ENCODE results near the gene COL13A1.

The COL13A1 gene

GRCh38 chr10:69974551-69975155 lies 172.9 kb downstream of the COL13A1 start:
- in situ Hi-C loops (cut with HindIII; ENCODE audit: low pct_unique_long_range_greater_than_20kb, low sequenced_read_pairs) = no loop called here
- no peak for TF ChIP-seq JUND (IDR thresholded peaks at IDR 0.05; ENCODE audit: low read depth)
- DNase-seq (ENCODE audit: low read depth in 1 of 2, low spot score in 1 of 2) = no peak

- in situ Hi-C loops (cut with HindIII; ENCODE audit: low pct_unique_long_range_greater_than_20kb, low sequenced_read_pairs) = no loop called here
- TF ChIP-seq JUND (IDR thresholded peaks at IDR 0.05; ENCODE audit: low read depth) = no peak
- no peak for DNase-seq (ENCODE audit: low read depth in 1 of 2, low spot score in 1 of 2)
Measured at GRCh38 chr10:69976795-69977546, 175.3 kb downstream of the COL13A1 start.

GRCh38 chr10:69979174-69979573 lies 177.5 kb downstream of the COL13A1 start:
- no peak for TF ChIP-seq JUND (IDR thresholded peaks at IDR 0.05; ENCODE audit: low read depth)
- no peak for DNase-seq (ENCODE audit: low read depth in 1 of 2, low spot score in 1 of 2)
- in situ Hi-C loops (cut with HindIII; ENCODE audit: low pct_unique_long_range_greater_than_20kb, low sequenced_read_pairs) = no loop called here

- in situ Hi-C loops (cut with HindIII; ENCODE audit: low pct_unique_long_range_greater_than_20kb, low sequenced_read_pairs) = no loop called here
- no peak for DNase-seq (ENCODE audit: low read depth in 1 of 2, low spot score in 1 of 2)
Measured at GRCh38 chr10:69980672-69981071, 179.0 kb downstream of the COL13A1 start.

GRCh38 chr10:69988094-69988493 lies 186.4 kb downstream of the COL13A1 start:
- no peak for TF ChIP-seq JUND (IDR thresholded peaks at IDR 0.05; ENCODE audit: low read depth)
- no peak for DNase-seq (ENCODE audit: low read depth in 1 of 2, low spot score in 1 of 2)
- in situ Hi-C loops (cut with HindIII; ENCODE audit: low pct_unique_long_range_greater_than_20kb, low sequenced_read_pairs) = no loop called here

More at GRCh38 chr10:69980672-69981071, 179.0 kb downstream of the COL13A1 start:
- TF ChIP-seq JUND (IDR thresholded peaks at IDR 0.05; ENCODE audit: low read depth) = no peak

GRCh38 chr10:69991151-69991550 lies 189.4 kb downstream of the COL13A1 start:
- no peak for TF ChIP-seq JUND (IDR thresholded peaks at IDR 0.05; ENCODE audit: low read depth)
- in situ Hi-C loops (cut with HindIII; ENCODE audit: low pct_unique_long_range_greater_than_20kb, low sequenced_read_pairs) = no loop called here
- DNase-seq (ENCODE audit: low read depth in 1 of 2, low spot score in 1 of 2) = no peak

- DNase-seq (ENCODE audit: low read depth in 1 of 2, low spot score in 1 of 2) = peak; percentile 74 to 84
- TF ChIP-seq JUND (IDR thresholded peaks at IDR 0.05; ENCODE audit: low read depth) = no peak
- in situ Hi-C loops (cut with HindIII; ENCODE audit: low pct_unique_long_range_greater_than_20kb, low sequenced_read_pairs) = no loop called here
Measured at GRCh38 chr10:69994262-69994661, 192.6 kb downstream of the COL13A1 start.

- no peak for TF ChIP-seq JUND (IDR thresholded peaks at IDR 0.05; ENCODE audit: low read depth)
- DNase-seq (ENCODE audit: low read depth in 1 of 2, low spot score in 1 of 2) = no peak
- in situ Hi-C loops (cut with HindIII; ENCODE audit: low pct_unique_long_range_greater_than_20kb, low sequenced_read_pairs) = no loop called here
Measured at GRCh38 chr10:69996611-69997010, 194.9 kb downstream of the COL13A1 start.

- in situ Hi-C loops (cut with HindIII; ENCODE audit: low pct_unique_long_range_greater_than_20kb, low sequenced_read_pairs) = no loop called here
- TF ChIP-seq JUND (IDR thresholded peaks at IDR 0.05; ENCODE audit: low read depth) = no peak
- no peak for DNase-seq (ENCODE audit: low read depth in 1 of 2, low spot score in 1 of 2)
Measured at GRCh38 chr10:70000262-70000661, 198.6 kb downstream of the COL13A1 start.

GRCh38 chr10:70007116-70007820 lies 205.6 kb downstream of the COL13A1 start:
- DNase-seq (ENCODE audit: low read depth in 1 of 2, low spot score in 1 of 2) = no peak
- TF ChIP-seq JUND (IDR thresholded peaks at IDR 0.05; ENCODE audit: low read depth) = no peak
- in situ Hi-C loops (cut with HindIII; ENCODE audit: low pct_unique_long_range_greater_than_20kb, low sequenced_read_pairs) = no loop called here
